Fibroblast of lung (primary cell): ENCODE data around the gene LIF. TPM values are rescaled to one million over a fixed set of nuclear protein-coding genes. Genes with fewer than 3 reads are reported as not detected.
"Not testable (repeated sequence)": the region's sequence is repeated elsewhere in the genome, so short reads cannot be mapped to it uniquely, and the experiment has no call there.

Source experiments
- DNase-seq, 2 donors: peaks; one replicate each; pipeline versions ENCODE4 v3.0.0 to v3.0.0-alpha.2; 2010; ENCODE audit warnings: low read depth in 2 of 2
- H2AFZ ChIP-seq: 2 replicates; pipeline ENCODE4 v1.5.1; 2012; ENCODE audit warnings: low read length, control low read depth, inconsistent platforms
- H3K27ac ChIP-seq: 2 replicates; pipeline ENCODE4 v1.5.1; 2011; ENCODE audit warnings: low read length, control low read depth; ENCODE audit not compliant: insufficient read depth
- H3K27me3 ChIP-seq: 2 replicates; pipeline ENCODE4 v1.5.1; 2011; ENCODE audit warnings: mild to moderate bottlenecking, low read length; ENCODE audit not compliant: control insufficient read depth, insufficient read depth
- H3K36me3 ChIP-seq: 2 replicates; pipeline ENCODE4 v1.5.1; 2011; ENCODE audit warnings: low read length; ENCODE audit not compliant: control insufficient read depth, insufficient read depth
- H3K4me1 ChIP-seq: 2 replicates; pipeline ENCODE4 v1.5.1; 2011; ENCODE audit warnings: low read length; ENCODE audit not compliant: control insufficient read depth, insufficient read depth; ENCODE audit errors: extremely low read depth
- H3K4me2 ChIP-seq: 2 replicates; pipeline ENCODE4 v1.5.1; 2011; ENCODE audit warnings: low read length, control low read depth; ENCODE audit not compliant: insufficient read depth; ENCODE audit errors: extremely low read depth
- H3K4me3 ChIP-seq, 4 experiments: fragments of 200-600 bp in 1 of 4; sonication (generic) in 1 of 4; replicated peaks in 1 of 4; 2 replicates each; pipeline ENCODE4 v1.5.1; 2011 to 2016; ENCODE audit warnings: low read length in 4 of 4, low read depth in 3 of 4, mild to moderate bottlenecking in 3 of 4, control low read depth in 2 of 4, inconsistent platforms in 1 of 4, mixed read lengths in 1 of 4; ENCODE audit not compliant: insufficient read depth in 1 of 4; ENCODE audit errors: control extremely low read depth in 1 of 4
- H3K79me2 ChIP-seq: 2 replicates; pipeline ENCODE4 v1.5.1; 2012; ENCODE audit warnings: mild to moderate bottlenecking, low read length, inconsistent platforms; ENCODE audit not compliant: control insufficient read depth, insufficient read depth
- H3K9ac ChIP-seq: 2 replicates; pipeline ENCODE4 v1.5.1; 2011; ENCODE audit warnings: mild to moderate bottlenecking, low read length, control low read depth; ENCODE audit not compliant: insufficient read depth
- H3K9me3 ChIP-seq: 2 replicates; pipeline ENCODE4 v1.5.1; 2012; ENCODE audit warnings: low read depth, low read length; ENCODE audit not compliant: control insufficient read depth, insufficient read depth
- H4K20me1 ChIP-seq: 2 replicates; pipeline ENCODE4 v1.5.1; 2011; ENCODE audit warnings: low read length; ENCODE audit not compliant: control insufficient read depth, insufficient read depth; ENCODE audit errors: extremely low read depth
- CTCF ChIP-seq, 2 donors: IDR thresholded peaks in 1 of 2; conservative IDR thresholded peaks in 1 of 2; 1 replicate in 1 of 2; 2 replicates in 1 of 2; pipeline ENCODE4 v1.5.1; 2011 to 2012; ENCODE audit warnings: low read length in 2 of 2, control low read depth in 1 of 2, inconsistent platforms in 1 of 2, low read depth in 1 of 2, mild to moderate bottlenecking in 1 of 2
- EZH2 ChIP-seq: IDR thresholded peaks from 2 replicates; pipeline ENCODE4 v1.5.1; 2012; ENCODE audit warnings: low read length, control low read depth, mild to moderate bottlenecking; ENCODE audit errors: missing control alignments
- polyA plus RNA-seq, 2 donors: library from polyadenylated mRNA; depleted of rRNA in 1 of 2; stranded (reverse) in 1 of 2; unstranded in 1 of 2; fragments of >200 nt; gene quantifications; 2 replicates each; pipeline ENCODE4 v1.2.1, GENCODE V29; 2011 to 2012; ENCODE audit warnings: missing spikeins in 1 of 2
- total RNA-seq: library from RNA; depleted of rRNA; stranded (reverse); fragments of >200 nt; gene quantifications from 2 replicates; pipeline ENCODE4 v1.2.1, GENCODE V29; 2014

Gene LIF
- total and polyA plus RNA-seq, 2 donors (not counting 1 experiment from before 2014, with no cell fraction given) = 4.5 to 11.2 TPM

GRCh38 chr22:30236875-30237274 is 9.7 kb downstream of the LIF start:
- TF ChIP-seq CTCF (conservative IDR thresholded peaks at IDR 0.05 in 1 of 2, IDR thresholded peaks at IDR 0.05 in 1 of 2; ENCODE audit: low read depth in 1 of 2, low read length in 2 of 2) (no peak), EZH2 (no peak)
- Histone ChIP-seq H3K79me2 (no peaks in the 10 kb centered on the region), H3K9ac (no peak overlapping the region), H3K4me3 (no peak overlapping the region), H3K4me2 (no peak overlapping the region), H2AFZ (no peak overlapping the region), H3K27me3 (no peaks in the 10 kb centered on the region), H4K20me1 (no peaks in the 10 kb centered on the region), H3K27ac (no peak overlapping the region), H3K9me3 (no peaks in the 10 kb centered on the region), H3K36me3 (peaks cover 5% of the 10 kb centered on the region), H3K4me1 (peaks cover 33% of the 10 kb centered on the region)
- no peak for DNase-seq

- Histone ChIP-seq H3K27ac (peak overlapping the region; percentile 67), H3K27me3 (no peaks in the 10 kb centered on the region), H3K79me2 (no peaks in the 10 kb centered on the region), H3K9me3 (no peaks in the 10 kb centered on the region), H3K9ac (no peak overlapping the region), H2AFZ (no peak overlapping the region), H3K36me3 (peaks cover 3% of the 10 kb centered on the region), H3K4me2 (no peak overlapping the region), H3K4me3 (no peak overlapping the region), H3K4me1 (peaks cover 24% of the 10 kb centered on the region), H4K20me1 (no peaks in the 10 kb centered on the region)
- peak; percentile 47 to 98 for DNase-seq
- no peak for TF ChIP-seq EZH2
- no peak for TF ChIP-seq CTCF (conservative IDR thresholded peaks at IDR 0.05 in 1 of 2, IDR thresholded peaks at IDR 0.05 in 1 of 2; ENCODE audit: low read depth in 1 of 2, low read length in 2 of 2)
Measured at GRCh38 chr22:30235687-30236170, 10.8 kb downstream of the LIF start.

- Histone ChIP-seq H3K4me2 (no peak overlapping the region), H3K36me3 (peaks cover 3% of the 10 kb centered on the region), H3K4me3 (no peak overlapping the region), H3K27me3 (no peaks in the 10 kb centered on the region), H3K27ac (peak overlapping the region; percentile 67), H3K9me3 (no peaks in the 10 kb centered on the region), H3K4me1 (peaks cover 24% of the 10 kb centered on the region), H3K9ac (no peak overlapping the region), H4K20me1 (no peaks in the 10 kb centered on the region), H2AFZ (no peak overlapping the region), H3K79me2 (no peaks in the 10 kb centered on the region)
- DNase-seq = peak; percentile 70 to 97
- TF ChIP-seq EZH2 (no peak), CTCF (conservative IDR thresholded peaks at IDR 0.05 in 1 of 2, IDR thresholded peaks at IDR 0.05 in 1 of 2; ENCODE audit: low read depth in 1 of 2, low read length in 2 of 2) (no peak)
Measured at GRCh38 chr22:30234786-30235470, 11.6 kb downstream of the LIF start.

- not testable (repeated sequence) for H3K27me3 ChIP-seq, H2AFZ ChIP-seq, H3K9me3 ChIP-seq, H3K4me3 ChIP-seq, H3K9ac ChIP-seq, H4K20me1 ChIP-seq, DNase-seq, H3K79me2 ChIP-seq, H3K36me3 ChIP-seq, H3K27ac ChIP-seq, H3K4me2 ChIP-seq
- H3K4me1 ChIP-seq = peaks cover 21% of the 10 kb centered on the region
Measured at GRCh38 chr22:30234325-30234724, 12.2 kb downstream of the LIF start.
